KMS-11 (cell line): Measurements from ENCODE around the gene GADD45B.

ENCODE experiments used
- H2AFZ ChIP-seq: fragments of 200-600 bp; sonication (generic); 2 replicates; pipeline ENCODE4 v1.6.1; 2016; ENCODE audit warnings: antibody characterized with exemption, mixed run types, low read depth
- H3K27ac ChIP-seq: fragments of 200-600 bp; sonication (generic); 2 replicates; pipeline ENCODE4 v1.6.1; 2016; ENCODE audit warnings: mild to moderate bottlenecking, mixed run types
- H3K27me3 ChIP-seq: fragments of 200-600 bp; sonication (generic); 2 replicates; pipeline ENCODE4 v1.6.1; 2017; ENCODE audit warnings: mild to moderate bottlenecking, low read depth, mixed run types, moderate library complexity; ENCODE audit not compliant: insufficient read depth
- H3K36me3 ChIP-seq: fragments of 200-600 bp; sonication (generic); 2 replicates; pipeline ENCODE4 v1.6.1; 2017; ENCODE audit warnings: mild to moderate bottlenecking, mixed run types; ENCODE audit not compliant: insufficient read depth
- H3K4me1 ChIP-seq: fragments of 200-600 bp; sonication (generic); 2 replicates; pipeline ENCODE4 v1.6.1; 2016; ENCODE audit warnings: mild to moderate bottlenecking, low read depth, mixed run types; ENCODE audit not compliant: poor library complexity, severe bottlenecking
- H3K4me2 ChIP-seq: fragments of 200-600 bp; sonication (generic); 2 replicates; pipeline ENCODE4 v1.7.0; 2016; ENCODE audit warnings: mild to moderate bottlenecking, mixed run types
- H3K4me3 ChIP-seq: fragments of 200-600 bp; sonication (generic); IDR thresholded peaks from 2 replicates; pipeline ENCODE4 v1.6.1; 2017; ENCODE audit warnings: low read depth, low read length, mixed read lengths; ENCODE audit not compliant: insufficient read depth
- H3K79me2 ChIP-seq: fragments of 200-600 bp; sonication (generic); 2 replicates; pipeline ENCODE4 v1.6.1; 2016; ENCODE audit warnings: low read depth, mixed run types; ENCODE audit not compliant: insufficient read depth
- H3K9ac ChIP-seq: fragments of 200-600 bp; sonication (generic); 2 replicates; pipeline ENCODE4 v1.6.1; 2016; ENCODE audit warnings: mild to moderate bottlenecking, mixed run types
- H4K20me1 ChIP-seq: fragments of 200-600 bp; sonication (generic); 2 replicates; pipeline ENCODE4 v1.6.1; 2016; ENCODE audit warnings: mild to moderate bottlenecking, mixed run types; ENCODE audit not compliant: insufficient read depth
- CTCF ChIP-seq: fragments of 200-600 bp; sonication (generic); conservative IDR thresholded peaks from 2 replicates; pipeline ENCODE4 v1.6.1; 2017; ENCODE audit warnings: low read depth, mild to moderate bottlenecking, antibody characterized with exemption, low read length, moderate library complexity, mixed read lengths

The GADD45B gene

GRCh38 chr19:2527686-2528085 is 51.8 kb downstream of the GADD45B start:
- Histone ChIP-seq H3K9ac (no peak overlapping the region), H3K4me2 (no peak overlapping the region), H2AFZ (no peak overlapping the region), H3K27ac (no peak overlapping the region), H3K36me3 (no peaks in the 10 kb centered on the region), H3K4me3 (no peak overlapping the region), H3K79me2 (no peaks in the 10 kb centered on the region), H3K4me1 (no peaks in the 10 kb centered on the region), H4K20me1 (no peaks in the 10 kb centered on the region), H3K27me3 (no peaks in the 10 kb centered on the region)
- TF ChIP-seq CTCF = no peak
